ENCODE data around the gene SIX4. TPM values are rescaled to one million over a fixed set of nuclear protein-coding genes. Genes with fewer than 3 reads are reported as not detected.

The SIX4 gene
- total RNA-seq, 1 experiment from 2014 or later, result 13.6 TPM

- H3K9me3 ChIP-seq (ENCODE audit: low read depth, low read length, poor library complexity, severe bottlenecking), result no peaks in the 10 kb centered on the region
- BruUV-seq (replicated peaks), result no TSS peak
- H3K36me3 ChIP-seq (ENCODE audit: insufficient read depth, low read length, poor library complexity, severe bottlenecking), result no peaks in the 10 kb centered on the region
- H3K27me3 ChIP-seq (replicated peaks; ENCODE audit: insufficient read depth, low read depth, low read length, poor library complexity), result no peaks in the 10 kb centered on the region
- peak overlapping the region; percentile 46 for H3K27ac ChIP-seq (ENCODE audit: low read depth, low read length, poor library complexity, severe bottlenecking)
- intact Hi-C loops (cut with micrococcal nuclease; ENCODE audit: unreplicated experiment), result no loop called here
- CTCF ChIA-PET, result no interaction called here
- TF ChIP-seq, protein P1, sequence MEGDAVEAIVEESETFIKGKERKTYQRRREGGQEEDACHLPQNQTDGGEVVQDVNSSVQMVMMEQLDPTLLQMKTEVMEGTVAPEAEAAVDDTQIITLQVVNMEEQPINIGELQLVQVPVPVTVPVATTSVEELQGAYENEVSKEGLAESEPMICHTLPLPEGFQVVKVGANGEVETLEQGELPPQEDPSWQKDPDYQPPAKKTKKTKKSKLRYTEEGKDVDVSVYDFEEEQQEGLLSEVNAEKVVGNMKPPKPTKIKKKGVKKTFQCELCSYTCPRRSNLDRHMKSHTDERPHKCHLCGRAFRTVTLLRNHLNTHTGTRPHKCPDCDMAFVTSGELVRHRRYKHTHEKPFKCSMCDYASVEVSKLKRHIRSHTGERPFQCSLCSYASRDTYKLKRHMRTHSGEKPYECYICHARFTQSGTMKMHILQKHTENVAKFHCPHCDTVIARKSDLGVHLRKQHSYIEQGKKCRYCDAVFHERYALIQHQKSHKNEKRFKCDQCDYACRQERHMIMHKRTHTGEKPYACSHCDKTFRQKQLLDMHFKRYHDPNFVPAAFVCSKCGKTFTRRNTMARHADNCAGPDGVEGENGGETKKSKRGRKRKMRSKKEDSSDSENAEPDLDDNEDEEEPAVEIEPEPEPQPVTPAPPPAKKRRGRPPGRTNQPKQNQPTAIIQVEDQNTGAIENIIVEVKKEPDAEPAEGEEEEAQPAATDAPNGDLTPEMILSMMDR (conservative IDR thresholded peaks at IDR 0.05; ENCODE audit: low read depth, low read length), result no peak
- TF ChIP-seq EZH2 (IDR thresholded peaks at IDR 0.05; ENCODE audit: borderline replicate concordance, low read depth, low read length, poor library complexity, severe bottlenecking), result no peak
- peaks cover 5% of the 10 kb centered on the region for H3K4me1 ChIP-seq (ENCODE audit: insufficient read depth, low read length, poor library complexity, severe bottlenecking)
- H3K4me3 ChIP-seq (ENCODE audit: low read depth, low read length, poor library complexity, severe bottlenecking), result peak overlapping the region; percentile 89
- POLR2A ChIA-PET (ENCODE audit: low non-redundant PET), result no interaction called here
- peak; percentile 41 for DNase-seq (ENCODE audit: low spot score)
Measured at GRCh38 chr14:60736494-60736893, 12.3 kb upstream of the SIX4 start.

GRCh38 chr14:60735416-60735815, 11.3 kb upstream of the SIX4 start:
- DNase-seq (ENCODE audit: low spot score), result no peak
- ChIA-PET CTCF (no interaction called here), POLR2A (ENCODE audit: low non-redundant PET) (no interaction called here)
- BruUV-seq (replicated peaks), result no TSS peak
- TF ChIP-seq EZH2 (IDR thresholded peaks at IDR 0.05; ENCODE audit: borderline replicate concordance, low read depth, low read length, poor library complexity, severe bottlenecking), result no peak
- TF ChIP-seq, protein P1 (conservative IDR thresholded peaks at IDR 0.05; ENCODE audit: low read depth, low read length), result no peak
- Histone ChIP-seq H3K4me1 (ENCODE audit: insufficient read depth, low read length, poor library complexity, severe bottlenecking) (peaks cover 5% of the 10 kb centered on the region), H3K27me3 (replicated peaks; ENCODE audit: insufficient read depth, low read depth, low read length, poor library complexity) (no peaks in the 10 kb centered on the region), H3K9me3 (ENCODE audit: low read depth, low read length, poor library complexity, severe bottlenecking) (no peaks in the 10 kb centered on the region), H3K4me3 (ENCODE audit: low read depth, low read length, poor library complexity, severe bottlenecking) (peak overlapping the region; percentile 89), H3K36me3 (ENCODE audit: insufficient read depth, low read length, poor library complexity, severe bottlenecking) (no peaks in the 10 kb centered on the region), H3K27ac (ENCODE audit: low read depth, low read length, poor library complexity, severe bottlenecking) (peak overlapping the region; percentile 75)
- intact Hi-C loops (cut with micrococcal nuclease; ENCODE audit: unreplicated experiment), result no loop called here

GRCh38 chr14:60734465-60735242, 10.5 kb upstream of the SIX4 start, which contains the start of gene MNAT1:
MNAT1 (plus strand) TSS chr14:60734761; CDS start chr14:60734863, 102 bp downstream.
- intact Hi-C loops (cut with micrococcal nuclease; ENCODE audit: unreplicated experiment), result no loop called here
- no peaks in the 10 kb centered on the region for H3K27me3 ChIP-seq (replicated peaks; ENCODE audit: insufficient read depth, low read depth, low read length, poor library complexity)
- TF ChIP-seq EZH2 (IDR thresholded peaks at IDR 0.05; ENCODE audit: borderline replicate concordance, low read depth, low read length, poor library complexity, severe bottlenecking), result no peak
- TF ChIP-seq, protein P1 (conservative IDR thresholded peaks at IDR 0.05; ENCODE audit: low read depth, low read length), result no peak
- peak within 1 kb of the TSS; percentile 89 for H3K4me3 ChIP-seq (ENCODE audit: low read depth, low read length, poor library complexity, severe bottlenecking)
- H3K36me3 ChIP-seq (ENCODE audit: insufficient read depth, low read length, poor library complexity, severe bottlenecking), result no peaks in the 10 kb centered on the region
- CTCF ChIA-PET, result no interaction called here
- H3K27ac ChIP-seq (ENCODE audit: low read depth, low read length, poor library complexity, severe bottlenecking), result peak within 1 kb of the TSS; percentile 75
- BruUV-seq (replicated peaks), result no TSS peak
- POLR2A ChIA-PET (ENCODE audit: low non-redundant PET), result no interaction called here
- DNase-seq (ENCODE audit: low spot score), result peak; percentile 91
- no peaks in the 10 kb centered on the region for H3K9me3 ChIP-seq (ENCODE audit: low read depth, low read length, poor library complexity, severe bottlenecking)
- H3K4me1 ChIP-seq (ENCODE audit: insufficient read depth, low read length, poor library complexity, severe bottlenecking), result peaks cover 5% of the 10 kb centered on the region

Measured in A673 (cell line).